Esophagus muscularis mucosa (tissue), 4 donors: ENCODE data around the gene SULF2. TPM values are rescaled to one million over a fixed set of nuclear protein-coding genes. Genes with fewer than 3 reads are reported as not detected.

Experiments
- DNase-seq: peaks from one replicate; pipeline ENCODE4 v3.0.0-alpha.2; 2017; ENCODE audit errors: extremely low spot score
- H3K27ac ChIP-seq, 4 donors: fragments of 200-600 bp; sonication (generic); replicated peaks in 1 of 4; 1 replicate in 3 of 4; 2 replicates in 1 of 4; pipeline ENCODE4 v1.5.1; 2016 to 2019; ENCODE audit warnings: mild to moderate bottlenecking in 1 of 4
- H3K27me3 ChIP-seq, 4 donors: fragments of 200-600 bp; sonication (generic); one replicate each; pipeline versions ENCODE4 v1.5.1 to v1.6.0; 2016 to 2019
- H3K36me3 ChIP-seq, 4 donors: fragments of 200-600 bp; sonication (generic); one replicate each; pipeline ENCODE4 v1.5.1; 2016 to 2019
- H3K4me1 ChIP-seq, 4 donors: fragments of 200-600 bp; sonication (generic); one replicate each; pipeline ENCODE4 v1.5.1; 2016 to 2019
- H3K4me3 ChIP-seq, 4 donors: fragments of 200-600 bp; sonication (generic); 1 replicate in 2 of 4; 2 replicates in 2 of 4; pipeline ENCODE4 v1.5.1; 2016 to 2019; ENCODE audit warnings: mild to moderate bottlenecking in 4 of 4, moderate library complexity in 1 of 4
- H3K9me3 ChIP-seq, 4 donors: fragments of 200-600 bp; sonication (generic); 1 replicate in 3 of 4; 2 replicates in 1 of 4; pipeline ENCODE4 v1.5.1; 2016 to 2019
- EP300 ChIP-seq: sonication (generic); formaldehyde crosslinking; IDR thresholded peaks from one replicate; pipeline ENCODE4 v1.6.1; 2017; ENCODE audit warnings: antibody characterized with exemption
- POLR2A ChIP-seq: fragments of 450-650 bp; IDR thresholded peaks from one replicate; pipeline ENCODE4 v1.6.1; 2017; ENCODE audit warnings: antibody characterized with exemption, moderate library complexity, mild to moderate bottlenecking, low read depth
- POLR2AphosphoS5 ChIP-seq, 2 donors: sonication (generic); formaldehyde crosslinking; IDR thresholded peaks; one replicate each; pipeline ENCODE4 v1.6.1; 2017; ENCODE audit warnings: antibody characterized with exemption in 2 of 2
- WGBS: methylation state at CpG from one replicate; pipeline ENCODE4 v1.1.5; 2018; 5-methylcytosine and 5-hydroxymethylcytosine counted together
- intact Hi-C: fragments of 100-400 bp; cut with DNase I; formaldehyde crosslinking; loops from one replicate; pipeline ENCODE4 v1.15.1; 2023
- total RNA-seq, 4 donors: library from RNA; depleted of rRNA; stranded (reverse); fragments of >200 nt; gene quantifications; one replicate each; pipeline versions ENCODE4 v1.1.0 to v1.2.1, GENCODE V29; 2016
- TF ChIP-seq, protein P1 (sequence below), 3 experiments: fragments of 200-600 bp in 2 of 3; fragments of 450-650 bp in 1 of 3; sonication (generic) in 2 of 3; IDR thresholded peaks; one replicate each; pipeline ENCODE4 v1.5.1; 2017 to 2019; ENCODE audit warnings: antibody characterized with exemption in 3 of 3, mild to moderate bottlenecking in 2 of 3, moderate library complexity in 1 of 3

Gene SULF2
- total RNA-seq, 4 donors from 2014 or later: 78.7 to 243 (median 138) TPM

DNA sequence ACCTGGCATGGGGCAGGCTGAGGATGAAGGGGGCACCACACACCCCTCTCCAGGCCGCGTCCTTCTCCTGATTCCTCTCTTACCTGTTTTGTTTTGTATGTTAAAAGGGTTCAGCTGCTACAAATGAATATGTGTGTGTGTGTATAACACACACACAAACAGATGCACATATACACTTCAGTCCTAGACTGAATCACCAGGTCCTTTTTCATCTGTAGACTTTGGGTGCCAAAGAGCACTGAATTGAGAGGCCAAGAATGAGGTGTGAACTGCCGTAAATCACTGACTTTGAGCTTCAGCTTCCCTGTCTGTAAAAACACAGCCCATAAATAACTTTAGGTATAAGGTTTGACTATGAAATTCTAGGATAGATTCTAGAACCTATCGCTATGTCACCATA, 40.5 kb downstream of the SULF2 start:
- intact Hi-C loops: no loop called here
- Histone ChIP-seq H3K4me3 (no peak overlapping the region), H3K27ac (no peak overlapping the region), H3K27me3 (no peaks in the 10 kb centered on the region), H3K9me3 (no peaks in the 10 kb centered on the region), H3K36me3 (peaks cover 0 to 6% (median 0%) of the 10 kb centered on the region in 4 donors), H3K4me1 (peaks cover 12 to 48% (median 45%) of the 10 kb centered on the region in 4 donors)
- WGBS: 97% methylated on average over 4 of the region's 4 CpGs
- DNase-seq: no peak
- TF ChIP-seq POLR2AphosphoS5 (IDR thresholded peaks at IDR 0.05): no peak
- TF ChIP-seq, protein P1, sequence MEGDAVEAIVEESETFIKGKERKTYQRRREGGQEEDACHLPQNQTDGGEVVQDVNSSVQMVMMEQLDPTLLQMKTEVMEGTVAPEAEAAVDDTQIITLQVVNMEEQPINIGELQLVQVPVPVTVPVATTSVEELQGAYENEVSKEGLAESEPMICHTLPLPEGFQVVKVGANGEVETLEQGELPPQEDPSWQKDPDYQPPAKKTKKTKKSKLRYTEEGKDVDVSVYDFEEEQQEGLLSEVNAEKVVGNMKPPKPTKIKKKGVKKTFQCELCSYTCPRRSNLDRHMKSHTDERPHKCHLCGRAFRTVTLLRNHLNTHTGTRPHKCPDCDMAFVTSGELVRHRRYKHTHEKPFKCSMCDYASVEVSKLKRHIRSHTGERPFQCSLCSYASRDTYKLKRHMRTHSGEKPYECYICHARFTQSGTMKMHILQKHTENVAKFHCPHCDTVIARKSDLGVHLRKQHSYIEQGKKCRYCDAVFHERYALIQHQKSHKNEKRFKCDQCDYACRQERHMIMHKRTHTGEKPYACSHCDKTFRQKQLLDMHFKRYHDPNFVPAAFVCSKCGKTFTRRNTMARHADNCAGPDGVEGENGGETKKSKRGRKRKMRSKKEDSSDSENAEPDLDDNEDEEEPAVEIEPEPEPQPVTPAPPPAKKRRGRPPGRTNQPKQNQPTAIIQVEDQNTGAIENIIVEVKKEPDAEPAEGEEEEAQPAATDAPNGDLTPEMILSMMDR (IDR thresholded peaks at IDR 0.05): no peak
- no peak for TF ChIP-seq EP300
- no peak for TF ChIP-seq POLR2A

DNA sequence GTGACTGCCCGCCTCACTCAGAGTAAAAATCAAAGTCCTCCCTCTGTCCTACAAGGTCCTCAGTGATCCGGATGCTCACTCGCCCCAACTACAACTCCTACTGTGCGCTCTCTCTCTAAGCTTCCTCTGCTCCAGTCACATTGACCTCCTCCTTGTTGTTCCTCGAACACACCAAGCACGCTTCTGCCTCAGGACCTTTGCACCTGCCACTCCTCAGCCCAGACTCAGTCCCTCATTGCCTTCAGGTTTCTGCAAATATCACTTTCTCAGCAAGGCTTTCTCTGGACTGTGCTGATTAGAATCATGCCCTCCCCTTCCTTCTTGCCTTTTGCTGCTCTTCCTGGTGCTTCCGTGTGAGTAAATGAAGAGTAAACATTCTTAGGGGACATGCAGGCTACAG, 41.6 kb downstream of the SULF2 start:
- WGBS: 95% methylated on average over 7 of the region's 7 CpGs
- TF ChIP-seq, protein P1 (IDR thresholded peaks at IDR 0.05): no peak
- no peak for TF ChIP-seq EP300
- no peak for TF ChIP-seq POLR2A
- TF ChIP-seq POLR2AphosphoS5 (IDR thresholded peaks at IDR 0.05): no peak
- Histone ChIP-seq H3K9me3 (no peaks in the 10 kb centered on the region), H3K27ac (no peak overlapping the region), H3K4me3 (no peak overlapping the region), H3K36me3 (peaks cover 0 to 6% (median 0%) of the 10 kb centered on the region in 4 donors), H3K4me1 (peaks cover 4 to 36% (median 34%) of the 10 kb centered on the region in 4 donors), H3K27me3 (no peaks in the 10 kb centered on the region)
- intact Hi-C loops: no loop called here
- DNase-seq: no peak

DNA sequence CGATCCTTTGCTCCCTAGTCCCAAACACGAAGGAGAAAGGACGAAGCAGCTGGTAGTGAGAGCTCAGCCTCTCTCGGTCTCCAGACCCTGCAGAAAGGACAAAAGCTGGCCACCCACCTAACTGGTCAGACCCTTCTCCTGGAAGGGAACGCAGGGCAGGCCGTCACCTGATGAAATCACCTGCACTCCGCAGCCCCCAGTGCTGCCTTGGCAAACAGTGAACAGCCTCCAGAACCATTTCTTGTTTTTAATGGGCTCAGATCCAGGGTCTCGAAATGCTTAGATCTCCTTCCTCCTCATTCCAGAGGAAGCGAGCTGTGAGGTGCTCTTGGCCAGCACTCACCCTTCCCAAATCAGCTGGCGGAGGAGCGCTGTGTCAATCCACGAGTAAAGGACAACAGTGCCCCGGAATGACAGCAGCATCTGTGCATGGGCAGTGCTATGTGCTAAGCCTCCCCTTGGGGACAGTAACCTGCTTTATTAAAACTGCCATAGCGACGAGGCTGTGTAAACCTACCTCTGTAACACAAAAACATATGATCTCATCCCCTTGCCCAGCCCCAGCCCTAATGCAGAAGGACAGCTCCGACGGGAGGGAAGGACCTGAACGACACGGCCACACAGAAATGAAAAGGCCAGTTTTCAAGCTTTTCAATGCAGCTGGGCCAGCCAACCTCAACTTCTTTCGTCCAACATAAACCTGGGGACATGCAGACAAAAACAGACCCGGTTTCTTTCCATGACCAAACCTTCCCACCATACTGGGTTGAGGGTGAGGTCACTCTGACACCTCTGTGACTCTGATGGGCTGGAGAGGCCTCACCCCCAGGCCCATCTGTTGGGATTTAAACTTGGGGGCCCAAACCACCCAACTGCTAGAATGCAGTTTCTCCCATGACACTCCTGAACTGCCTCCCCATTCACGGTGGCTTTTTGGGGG, 43.3 kb downstream of the SULF2 start:
- Histone ChIP-seq H3K4me3 (no peak overlapping the region), H3K9me3 (no peaks in the 10 kb centered on the region), H3K27me3 (no peaks in the 10 kb centered on the region), H3K36me3 (peaks cover 0 to 10% (median under 1%) of the 10 kb centered on the region in 4 donors), H3K4me1 (peaks cover 0 to 22% (median 20%) of the 10 kb centered on the region in 4 donors), H3K27ac (peak overlapping the region in 1 of 4 donors; percentile 3)
- no peak for DNase-seq
- intact Hi-C loops: no loop called here
- 57% methylated on average over 22 of the region's 22 CpGs for WGBS
- TF ChIP-seq EP300 (no peak), POLR2A (no peak), POLR2AphosphoS5 (IDR thresholded peaks at IDR 0.05) (no peak)
- TF ChIP-seq, protein P1 (IDR thresholded peaks at IDR 0.05): no peak

DNA sequence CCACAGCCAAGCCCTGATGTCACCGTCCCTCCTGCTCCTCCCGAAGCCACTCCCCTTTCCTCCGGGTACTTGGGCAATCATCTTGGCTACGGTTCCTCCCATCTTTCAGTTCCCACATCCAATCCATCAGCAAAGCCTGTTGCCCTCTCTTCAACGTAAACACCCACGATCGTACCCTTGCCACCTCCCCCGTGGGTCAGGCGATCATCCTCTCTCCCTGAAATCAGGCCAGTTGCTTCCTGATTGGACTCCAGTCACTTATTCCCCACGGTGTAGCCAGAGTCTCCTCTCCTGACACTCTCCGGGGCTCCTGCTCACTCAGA, 44.5 kb downstream of the SULF2 start:
- DNase-seq: no peak
- 63% methylated on average over 11 of the region's 11 CpGs for WGBS
- Histone ChIP-seq H3K9me3 (no peaks in the 10 kb centered on the region), H3K36me3 (peaks cover 0 to 21% (median 9%) of the 10 kb centered on the region in 4 donors), H3K4me3 (no peak overlapping the region), H3K4me1 (peaks cover 0 to 22% (median 20%) of the 10 kb centered on the region in 4 donors), H3K27ac (no peak overlapping the region), H3K27me3 (no peaks in the 10 kb centered on the region)
- TF ChIP-seq POLR2A: no peak
- no peak for TF ChIP-seq EP300
- TF ChIP-seq, protein P1 (IDR thresholded peaks at IDR 0.05): no peak
- TF ChIP-seq POLR2AphosphoS5 (IDR thresholded peaks at IDR 0.05): no peak
- intact Hi-C loops: no loop called here
